Measurements from ENCODE around the gene PPIB.

The PPIB gene

DNA sequence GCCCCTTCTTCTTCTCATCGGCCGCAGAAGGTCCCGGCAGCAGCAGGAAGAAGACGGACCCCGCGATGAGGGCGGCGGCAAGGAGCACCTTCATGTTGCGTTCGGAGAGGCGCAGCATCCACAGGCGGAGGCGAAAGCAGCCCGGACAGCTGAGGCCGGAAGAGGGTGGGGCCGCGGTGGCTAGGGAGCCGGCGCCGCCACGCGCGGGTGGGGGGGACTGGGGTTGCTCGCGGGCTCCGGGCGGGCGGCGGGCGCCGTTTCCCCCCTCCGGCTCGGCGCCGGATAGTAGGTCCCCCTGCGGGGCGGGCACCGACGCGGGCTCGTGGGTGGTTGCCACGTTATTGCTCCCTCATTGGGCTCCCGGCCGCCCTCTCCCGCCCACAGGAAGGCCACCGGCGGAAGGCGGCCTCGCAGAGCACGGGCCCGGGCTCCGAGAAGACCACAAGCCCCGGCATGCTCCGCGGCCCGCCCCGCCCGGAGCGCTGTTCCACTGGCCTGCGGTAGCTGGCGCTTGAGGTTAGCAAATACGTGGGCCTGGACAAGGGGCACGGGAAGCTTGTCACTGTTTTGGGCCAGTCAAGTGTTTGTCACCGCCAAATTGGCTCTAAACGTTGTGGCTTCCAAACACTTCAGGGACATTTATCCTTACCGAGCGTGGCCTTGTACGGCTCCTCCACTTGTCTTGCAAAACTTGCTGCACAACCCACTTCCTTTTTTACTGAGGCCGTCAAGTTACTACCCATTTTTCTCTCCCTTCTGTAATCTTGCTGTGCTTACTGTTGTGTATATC, at the start of gene PPIB:
TSS of gene PPIB (minus strand) at position 154 of the 790 bp plus-strand sequence. CDS start at position 118, 36 bp downstream.
- peak; percentile 99 for DNase-seq (ENCODE audit: low read depth)

DNA sequence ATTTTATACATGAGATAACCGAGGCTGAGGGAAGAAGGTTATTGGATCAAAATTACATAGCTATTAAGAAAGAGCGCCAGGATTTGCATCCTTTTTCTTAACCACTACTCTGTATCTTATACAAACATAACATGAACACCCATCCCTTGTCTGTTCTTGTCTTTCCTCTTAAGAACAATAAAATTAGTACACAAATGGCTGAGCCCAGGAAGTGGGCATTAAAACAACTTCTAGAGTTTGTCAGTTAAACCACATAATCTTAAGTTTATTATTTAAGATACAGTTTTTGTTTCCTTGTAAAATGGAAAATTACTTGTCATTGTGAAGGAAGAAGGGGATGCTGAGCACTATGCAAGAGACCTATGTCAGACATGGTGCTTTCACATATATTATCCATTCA, 48.9 kb upstream of the PPIB start:
- no peak for DNase-seq (ENCODE audit: low read depth)

DNA sequence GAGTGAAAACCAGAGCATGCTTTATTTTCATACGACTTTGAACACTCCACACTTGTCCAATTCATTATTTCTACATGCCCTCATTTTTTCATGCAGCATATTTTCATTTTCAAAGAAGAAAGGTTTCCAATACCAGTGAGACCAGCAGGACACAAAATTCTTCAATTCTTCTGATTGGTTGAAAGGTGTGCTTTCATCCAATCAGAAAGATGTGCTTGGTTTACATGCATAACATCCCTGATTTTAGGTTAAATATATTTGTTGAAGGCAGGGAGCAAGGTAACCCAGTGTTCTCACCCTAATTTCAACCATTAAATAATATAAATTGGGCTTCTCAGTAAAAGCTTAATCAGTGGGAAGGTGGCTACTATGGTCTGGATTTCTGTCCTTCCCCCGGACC, 47.5 kb upstream of the PPIB start:
- no peak for DNase-seq (ENCODE audit: low read depth)

DNA sequence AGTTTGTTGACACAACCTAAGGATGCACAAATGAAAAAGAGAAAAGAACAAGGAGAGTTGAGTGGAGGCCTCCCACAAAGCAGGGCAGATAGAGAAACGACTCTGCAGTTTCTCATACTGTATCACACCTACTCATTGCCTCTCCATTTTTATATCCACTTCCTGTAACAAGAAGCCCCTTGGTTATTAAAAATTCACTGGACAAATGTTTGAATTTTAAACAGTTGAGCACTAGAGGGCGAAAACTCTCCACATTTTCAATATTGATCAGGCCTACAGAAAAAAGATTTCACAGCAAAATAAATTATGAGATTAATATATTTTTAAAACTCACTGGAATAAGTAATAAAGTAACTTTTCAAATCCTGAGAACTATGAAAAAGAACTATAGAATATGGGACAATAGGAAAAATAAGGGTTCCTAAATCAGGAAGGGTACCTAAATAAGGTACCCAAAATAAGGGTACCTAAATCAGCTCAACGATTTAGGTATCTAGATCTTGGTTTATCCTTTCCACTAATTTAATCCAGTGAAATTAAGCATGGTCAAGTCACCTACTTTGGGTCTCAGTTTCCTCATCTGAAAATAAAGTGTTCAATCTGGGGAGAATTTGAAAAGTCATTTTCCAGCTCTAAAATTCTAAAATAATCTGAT, 47.0 kb upstream of the PPIB start:
- peak; percentile 33 for DNase-seq (ENCODE audit: low read depth)

DNA sequence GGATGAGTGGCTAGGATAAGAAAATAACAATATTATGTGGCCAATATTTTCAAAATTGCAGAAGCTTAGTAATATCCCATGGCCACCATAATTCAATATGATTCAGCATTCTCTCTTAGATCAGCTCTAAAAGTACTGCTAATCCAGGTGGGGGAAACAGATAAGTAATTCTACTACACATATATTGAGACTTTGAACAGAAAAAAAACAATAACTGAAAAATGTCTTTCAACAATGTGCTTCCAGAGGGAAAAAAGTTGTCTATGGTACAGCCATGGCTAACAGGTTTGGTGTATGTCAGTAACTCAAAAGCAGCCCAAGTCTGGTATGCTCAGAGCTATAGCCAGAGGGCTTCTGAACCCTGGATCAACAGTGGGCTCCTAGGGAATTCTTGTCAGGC, 42.4 kb upstream of the PPIB start:
- no peak for DNase-seq (ENCODE audit: low read depth)

DNA sequence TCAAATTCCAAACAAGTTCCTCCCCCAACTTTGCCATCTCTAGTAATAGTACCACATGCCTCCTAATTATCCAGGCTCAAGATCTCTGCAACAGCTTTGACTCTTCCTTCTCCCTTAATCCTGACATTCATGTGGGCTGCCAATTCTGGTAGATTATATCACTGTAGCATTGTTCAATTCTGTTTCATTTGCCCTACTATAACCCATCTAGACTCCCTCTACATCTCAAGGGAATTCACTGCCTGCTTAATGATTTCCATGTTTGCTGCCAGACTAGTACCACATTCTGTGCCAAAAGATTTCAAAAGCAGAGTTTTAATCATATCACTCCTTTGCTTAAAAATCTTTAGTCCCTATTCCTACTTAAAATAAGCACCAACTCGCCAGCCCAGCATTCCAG, 34.6 kb upstream of the PPIB start:
- DNase-seq (ENCODE audit: low read depth) = peak; percentile 92

DNA sequence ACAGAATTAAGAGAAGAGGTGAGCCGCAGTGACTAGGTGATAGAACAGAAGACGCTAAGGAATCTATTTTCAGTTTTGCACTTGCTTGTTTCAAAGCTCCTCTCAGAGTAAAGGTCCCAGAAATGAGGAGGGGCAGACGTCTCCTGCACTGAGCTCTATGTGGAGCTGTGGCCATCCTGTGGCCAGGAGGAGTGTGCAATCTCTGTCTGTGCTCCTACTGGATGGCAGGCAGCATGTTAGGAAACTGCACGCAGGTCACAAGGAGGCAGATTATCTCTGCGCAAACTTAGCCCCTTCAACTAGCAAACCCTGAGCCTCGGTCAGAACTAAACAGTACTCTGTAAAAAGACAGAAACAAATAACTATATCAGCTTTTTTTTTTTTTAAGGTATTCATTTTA, 31.1 kb upstream of the PPIB start:
- DNase-seq (ENCODE audit: low read depth) = no peak

DNA sequence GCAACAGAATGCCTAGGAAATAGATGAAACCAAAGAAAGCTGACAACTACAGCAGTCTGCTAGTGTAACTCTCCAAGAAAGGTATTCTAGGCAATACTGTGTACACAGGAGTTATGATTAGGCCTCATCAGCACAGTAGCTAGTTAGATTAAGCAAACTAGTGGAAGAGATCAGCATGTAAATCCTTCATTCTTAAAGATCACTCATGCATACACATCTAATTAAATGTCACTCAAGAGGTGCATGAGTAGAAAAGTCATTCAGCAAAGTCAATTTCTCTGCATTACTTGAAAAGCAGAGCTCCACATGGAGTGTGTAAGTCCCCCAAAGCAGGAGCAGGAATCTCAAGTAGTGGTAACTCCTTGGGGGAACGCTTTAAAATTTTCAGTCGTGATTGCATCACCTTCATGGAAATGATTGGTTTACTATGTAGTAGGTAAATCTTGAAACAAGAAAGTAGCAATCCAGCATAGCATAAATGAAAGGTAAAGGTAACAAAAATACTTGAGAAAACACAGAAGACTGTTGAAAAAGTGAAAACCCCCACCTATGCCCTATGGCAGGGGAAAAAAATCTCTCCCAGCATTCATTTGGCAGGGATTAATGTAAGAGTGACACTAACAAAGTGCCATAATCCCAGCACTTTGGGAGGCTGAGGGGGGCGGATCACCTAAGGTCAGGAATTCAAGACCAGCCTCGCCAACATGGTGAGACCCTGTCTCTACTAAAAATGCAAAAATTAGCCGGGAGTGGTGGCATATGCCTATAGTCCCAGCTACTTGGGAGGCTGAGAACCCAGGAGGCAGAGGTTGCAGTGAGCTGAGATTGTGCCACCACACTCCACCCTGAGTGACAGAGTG, 29.4 kb upstream of the PPIB start:
- DNase-seq (ENCODE audit: low read depth) = no peak

DNA sequence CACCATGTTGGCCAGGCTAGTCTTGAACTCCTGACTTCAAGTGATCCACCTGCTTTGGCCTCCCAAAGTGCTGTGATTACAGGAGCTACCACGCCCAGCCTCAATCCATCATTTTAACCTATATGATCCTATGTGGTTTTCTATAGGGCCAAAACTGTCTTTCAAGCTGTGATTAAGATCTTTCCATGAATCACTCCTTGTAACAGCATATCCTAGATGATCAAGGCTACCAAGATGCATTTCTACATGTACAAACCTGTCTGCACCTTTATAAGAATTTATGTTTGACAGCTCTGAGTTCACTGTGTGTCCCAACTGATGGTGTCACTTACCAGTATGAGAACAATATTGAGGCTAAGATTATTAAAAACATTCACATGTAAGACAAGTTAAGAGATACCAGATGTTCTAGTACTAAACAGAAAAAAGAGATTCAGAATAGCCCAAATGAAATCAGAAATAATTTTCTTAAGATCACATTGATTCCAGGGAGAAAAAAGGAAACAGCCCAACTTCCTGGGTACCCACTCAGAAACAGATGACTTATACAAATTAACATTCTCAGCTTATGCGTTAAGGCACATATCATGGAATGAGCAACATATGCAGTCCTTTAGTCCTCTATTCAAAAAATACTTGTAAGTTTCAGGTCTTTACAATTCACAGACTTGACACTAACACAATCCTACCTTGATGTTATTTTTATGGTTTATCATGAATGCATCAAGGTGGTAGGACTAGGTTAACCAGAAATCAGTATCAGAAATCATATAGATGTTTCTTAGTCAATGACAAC, 24.8 kb upstream of the PPIB start:
- DNase-seq (ENCODE audit: low read depth) = no peak

DNA sequence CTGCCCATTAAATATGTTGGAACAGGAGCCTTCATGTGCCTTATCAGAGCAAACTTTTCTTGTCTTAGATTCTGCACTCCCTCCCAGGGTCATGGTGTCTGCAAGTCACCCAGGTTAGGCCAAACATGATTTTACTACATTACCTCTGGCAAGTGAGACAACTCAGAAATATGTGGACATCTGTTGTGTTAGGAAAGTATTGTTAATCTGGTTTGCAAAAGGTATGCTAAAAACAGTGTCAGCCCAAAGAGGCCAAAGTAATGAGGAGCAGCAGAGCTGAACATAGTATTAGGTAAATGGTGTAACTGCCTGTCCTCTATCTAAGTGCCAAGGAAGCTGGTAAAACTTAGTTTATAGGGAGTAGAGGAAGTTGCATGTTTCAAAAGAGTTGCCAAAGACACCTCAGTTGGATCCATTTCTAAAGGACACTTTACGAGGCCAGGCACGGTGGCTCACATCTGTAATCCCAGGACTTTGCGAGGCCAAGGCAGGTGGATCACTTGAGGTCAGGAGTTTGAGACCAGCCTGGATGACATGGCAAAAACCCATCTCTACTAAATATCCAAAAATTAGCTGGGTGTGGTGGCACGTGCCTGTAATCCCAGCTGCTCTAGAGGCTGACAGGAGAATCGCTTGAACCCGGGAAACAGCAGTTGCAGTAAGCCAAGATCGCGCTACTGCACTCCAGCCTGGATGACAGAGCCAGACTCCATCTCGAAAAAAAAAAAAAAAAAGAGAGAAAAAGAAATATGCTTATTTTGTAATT, 22.5 kb upstream of the PPIB start:
- no peak for DNase-seq (ENCODE audit: low read depth)

DNA sequence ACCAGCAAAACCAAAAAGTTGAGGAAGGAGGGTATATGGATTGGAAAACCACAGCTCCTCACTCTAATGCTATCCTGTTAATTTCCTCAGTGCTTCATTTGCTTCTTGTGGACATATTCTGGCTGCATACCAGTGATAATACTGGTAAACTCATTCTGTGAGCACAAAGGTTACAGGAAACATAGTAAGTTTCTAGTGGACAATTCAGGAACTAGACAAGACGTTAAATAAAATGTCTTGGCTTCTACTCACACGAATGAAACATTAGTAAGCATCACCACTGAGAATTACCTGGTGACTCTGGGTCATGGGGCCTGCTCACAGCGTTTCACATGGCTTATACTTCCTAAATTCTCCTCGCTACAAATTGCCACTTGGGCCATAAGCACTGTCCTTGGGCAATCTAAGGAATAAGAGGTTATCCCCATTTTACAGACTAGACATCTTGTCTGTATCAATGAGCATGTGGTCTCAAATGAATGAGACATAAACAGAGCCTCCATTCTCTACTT, 20.1 kb upstream of the PPIB start:
- no peak for DNase-seq (ENCODE audit: low read depth)

DNA sequence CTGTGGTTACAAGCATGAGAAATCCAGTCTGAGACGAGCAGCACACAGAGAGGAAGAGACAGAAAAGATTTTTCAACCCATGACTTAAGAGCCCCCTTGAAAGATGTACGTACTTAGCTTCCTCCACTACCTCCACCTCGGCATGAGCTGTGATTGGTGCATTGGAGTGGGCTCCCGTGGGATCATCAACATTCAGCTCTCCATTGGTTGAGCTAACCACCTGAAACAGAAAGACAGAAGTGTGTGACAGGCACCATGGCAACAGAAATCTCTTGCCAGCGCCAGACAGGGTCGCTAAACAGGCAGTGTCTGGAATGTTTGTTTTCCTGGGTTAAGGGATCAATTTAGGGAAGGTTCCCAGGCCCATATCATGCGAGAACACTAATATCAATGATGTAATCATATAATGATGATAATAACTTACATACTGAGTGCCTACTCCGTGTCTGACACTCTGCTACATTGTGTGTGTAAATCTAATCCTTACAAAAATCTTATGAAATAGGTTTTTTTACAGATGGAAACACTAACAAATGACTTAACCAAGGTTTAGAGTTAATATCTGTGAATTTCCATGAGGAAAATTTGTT, 17.5 kb upstream of the PPIB start:
- no peak for DNase-seq (ENCODE audit: low read depth)

DNA sequence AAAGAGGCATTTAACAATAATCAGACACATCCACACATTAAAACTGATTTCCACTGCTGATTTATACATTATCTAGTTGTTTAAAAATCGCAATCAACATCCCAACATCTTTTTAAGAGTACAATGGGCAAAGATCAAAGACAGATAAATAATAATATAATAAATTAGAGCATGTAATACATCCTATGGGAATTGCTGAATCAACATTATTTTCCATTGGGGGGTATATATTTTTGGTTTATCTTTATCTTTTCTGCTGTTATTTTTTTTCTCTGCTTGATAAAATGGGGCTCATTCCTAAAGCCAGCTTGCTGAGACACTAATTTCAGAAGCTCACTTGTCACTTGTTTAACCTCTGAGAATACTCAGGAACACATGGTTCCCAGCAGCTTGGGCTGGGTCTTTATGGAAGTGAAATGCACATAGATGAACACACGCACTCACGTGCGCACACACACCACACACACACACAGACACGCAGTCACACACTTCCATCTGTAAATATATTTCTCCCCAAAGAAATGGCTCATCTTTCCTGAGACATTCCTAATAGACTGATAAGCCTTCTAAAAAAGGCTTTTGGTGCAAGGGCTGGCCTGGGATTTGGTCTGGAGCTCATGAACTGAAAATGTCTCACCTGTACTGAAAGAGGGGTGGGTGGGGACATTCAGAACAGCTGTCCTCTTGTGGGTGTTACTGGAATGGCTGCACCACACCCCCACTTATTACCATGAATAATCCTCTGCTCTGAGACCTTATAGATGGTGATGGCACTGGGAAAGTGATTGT, 3.5 kb upstream of the PPIB start:
- DNase-seq (ENCODE audit: low read depth) = no peak

DNA sequence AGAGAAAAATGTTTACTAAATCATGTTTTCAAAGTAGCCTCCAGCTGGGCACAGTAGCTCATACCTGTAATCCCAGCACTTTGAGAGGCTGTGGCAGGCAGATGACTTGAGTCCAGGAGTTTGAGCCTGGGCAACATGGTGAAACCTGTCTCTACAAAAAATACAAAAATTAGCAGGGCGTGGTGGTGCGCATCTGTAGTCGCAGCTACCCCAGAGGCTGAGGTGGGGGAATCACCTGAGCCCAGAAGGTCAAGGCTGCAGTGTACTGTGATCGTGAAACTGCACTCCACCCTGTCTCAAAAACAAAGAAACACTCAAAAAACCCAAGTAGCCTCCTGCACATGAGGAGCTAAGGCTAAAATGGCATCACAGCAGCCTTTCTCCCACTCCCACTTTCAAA, 1.6 kb upstream of the PPIB start:
- no peak for DNase-seq (ENCODE audit: low read depth)

DNA sequence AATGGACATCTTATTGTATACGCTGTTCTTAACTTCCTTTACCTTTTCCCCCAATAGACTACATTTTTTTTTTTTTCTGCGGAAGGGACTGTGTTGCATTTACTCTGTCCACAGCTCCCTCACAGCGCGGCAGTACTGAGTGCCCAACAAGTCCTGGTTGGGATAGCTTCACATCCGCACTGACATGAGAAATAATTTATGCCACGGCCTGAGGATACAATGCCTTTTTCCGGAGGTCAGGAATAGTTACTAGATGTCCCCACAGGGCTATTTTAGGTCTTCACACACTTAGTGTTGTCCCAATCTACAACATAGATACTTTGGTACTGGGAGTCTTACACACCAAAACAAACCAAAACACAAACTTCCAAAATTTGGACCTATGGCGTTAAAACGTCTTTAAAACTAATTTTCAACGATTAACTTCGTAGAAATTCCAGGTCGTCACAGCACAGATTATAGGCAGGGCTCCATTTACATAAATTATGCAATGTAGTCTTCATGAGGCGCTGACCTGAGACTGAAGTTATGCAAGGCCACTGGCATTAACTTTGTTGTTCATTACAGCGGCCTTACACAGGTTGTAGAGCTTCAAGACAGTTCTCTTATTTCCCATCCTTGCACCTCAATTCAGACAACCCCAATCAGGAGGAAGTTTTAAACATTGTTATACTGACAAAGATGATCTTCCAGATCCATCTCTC, 989 bp upstream of the PPIB start:
- peak; percentile 43 for DNase-seq (ENCODE audit: low read depth)

DNA sequence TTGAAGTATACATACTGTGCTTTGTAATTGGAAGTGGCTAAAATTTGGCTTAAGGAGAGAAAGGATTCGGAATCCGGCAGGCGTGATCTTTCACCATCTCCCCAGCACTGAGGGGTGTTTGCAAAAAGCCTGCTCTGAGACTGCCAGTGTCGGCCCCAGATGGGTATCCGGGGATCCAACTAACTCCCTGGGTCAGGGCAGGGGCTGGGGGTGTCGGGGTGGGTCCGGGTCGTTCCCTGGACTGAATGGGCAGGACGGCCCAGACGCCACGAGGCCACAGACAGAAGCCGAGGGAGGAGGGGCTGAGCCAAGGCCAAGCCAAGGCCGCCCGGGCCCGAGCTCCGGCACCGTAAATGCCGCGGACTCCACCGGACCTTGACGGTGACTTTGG, 349 bp downstream of the PPIB start:
- no peak for DNase-seq (ENCODE audit: low read depth)

DNA sequence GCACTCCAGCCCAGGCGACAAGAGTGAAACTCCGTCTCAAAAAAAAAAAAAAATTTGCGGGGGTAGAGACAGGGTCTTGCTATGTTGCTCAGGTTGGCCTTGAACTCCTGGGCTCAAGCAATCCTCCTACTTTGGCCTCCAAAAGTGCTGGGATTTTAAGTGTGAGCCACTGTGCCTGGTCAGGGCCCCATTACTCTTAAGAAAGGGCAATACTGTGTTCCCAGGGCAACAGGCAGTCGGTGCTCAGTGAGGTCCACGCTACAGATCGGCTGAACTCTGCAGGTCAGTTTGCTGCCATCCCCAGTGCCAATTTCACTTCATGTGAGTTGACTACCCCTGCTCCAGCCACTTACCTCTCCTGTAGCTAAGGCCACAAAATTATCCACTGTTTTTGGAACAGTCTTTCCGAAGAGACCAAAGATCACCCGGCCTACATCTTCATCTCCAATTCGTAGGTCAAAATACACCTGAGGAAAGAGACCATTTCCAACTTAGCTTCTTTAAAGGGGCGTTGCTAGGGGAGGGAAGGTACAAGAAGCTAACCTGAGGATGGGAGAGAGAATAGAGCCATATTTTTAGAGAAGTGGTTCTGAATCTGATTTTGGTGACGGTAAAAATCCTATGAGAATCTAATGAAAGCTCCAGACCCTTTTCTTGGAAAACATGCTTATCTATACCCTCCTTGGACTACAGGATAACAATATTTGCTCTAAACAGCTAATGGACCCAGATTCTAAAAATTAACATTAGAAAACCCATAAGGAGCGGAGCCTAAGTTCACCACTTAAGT, 939 bp downstream of the PPIB start:
- no peak for DNase-seq (ENCODE audit: low read depth)

DNA sequence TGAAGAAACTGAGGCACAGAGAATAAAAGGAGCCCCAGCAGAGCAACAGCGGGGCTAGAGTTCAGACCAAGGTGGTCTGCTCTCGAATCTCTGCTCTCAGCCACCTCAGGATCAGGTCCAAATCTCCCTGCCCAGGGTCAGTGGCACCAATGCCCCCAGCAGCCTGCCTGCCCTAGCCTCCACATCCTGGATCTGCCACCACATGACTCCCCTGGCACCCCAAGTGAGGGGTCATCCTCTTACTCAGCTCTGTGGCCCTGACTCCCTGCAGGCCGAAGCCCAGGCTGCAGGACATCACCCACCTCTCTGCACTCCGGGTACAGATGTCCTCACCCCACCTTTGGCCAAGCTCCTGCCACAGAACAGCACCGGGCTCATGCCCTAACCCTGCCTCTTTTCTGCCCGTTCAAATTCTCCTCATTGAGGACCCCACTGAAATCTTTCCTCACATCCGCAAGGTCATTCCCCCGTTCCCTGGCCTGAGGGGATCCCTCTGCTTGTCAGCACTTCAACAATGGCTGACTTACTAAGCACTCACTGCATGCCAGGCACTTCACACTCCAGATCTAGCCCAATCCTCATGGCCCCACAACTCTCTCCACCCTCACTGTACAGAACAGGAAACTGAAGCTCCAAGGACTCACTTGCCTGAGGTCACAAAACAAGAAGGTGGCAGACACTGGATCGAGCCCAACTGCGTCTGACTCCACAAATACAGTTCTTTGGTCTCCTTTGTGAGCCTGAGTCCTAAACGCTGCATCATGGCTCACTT, 4.3 kb downstream of the PPIB start:
- no peak for DNase-seq (ENCODE audit: low read depth)

Data from fibroblast of gingiva (primary cell).